Peyer's patch (tissue), 4 donors: Measurements from ENCODE around the gene KIAA0319L.

ENCODE experiments used
- CTCF ChIP-seq, 6 experiments: fragments of 450-650 bp in 4 of 6; fragments of 200-600 bp in 2 of 6; sonication (generic) in 1 of 6; IDR thresholded peaks; one replicate each; pipeline ENCODE4 v1.5.1; 2017 to 2019; ENCODE audit warnings: antibody characterized with exemption in 6 of 6, mild to moderate bottlenecking in 3 of 6, moderate library complexity in 1 of 6
- POLR2A ChIP-seq, 2 donors: fragments of 450-650 bp; IDR thresholded peaks; one replicate each; pipeline ENCODE4 v1.5.1; 2017; ENCODE audit warnings: antibody characterized with exemption in 2 of 2, mild to moderate bottlenecking in 2 of 2, moderate library complexity in 2 of 2

GRCh38 chr1:35437200-35437599 lies 120.0 kb downstream of the KIAA0319L start:
- TF ChIP-seq CTCF (IDR thresholded peaks at IDR 0.05) (no peak), POLR2A (IDR thresholded peaks at IDR 0.05) (no peak)
